Measurements from ENCODE around the gene STON2.

DNA sequence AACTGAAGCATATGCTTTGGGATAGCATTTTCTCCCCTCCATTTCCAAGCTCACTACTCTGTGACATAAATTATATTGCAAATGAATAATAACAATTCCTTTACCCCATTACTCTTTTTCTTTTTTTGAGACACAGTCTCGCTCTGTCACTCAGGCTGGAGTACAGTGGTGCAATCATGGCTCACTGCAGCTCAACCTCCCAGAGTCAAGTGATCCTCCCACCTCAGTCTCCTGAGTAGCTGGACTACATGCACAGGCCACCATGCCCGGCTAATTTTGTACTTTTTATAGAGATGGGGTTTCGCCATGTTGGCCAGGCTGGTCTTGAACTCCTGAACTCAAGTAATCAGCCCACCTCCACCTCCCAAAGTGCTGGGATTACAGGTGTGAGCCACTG lies 130.1 kb downstream of the STON2 start:
- TF ChIP-seq, protein P1, sequence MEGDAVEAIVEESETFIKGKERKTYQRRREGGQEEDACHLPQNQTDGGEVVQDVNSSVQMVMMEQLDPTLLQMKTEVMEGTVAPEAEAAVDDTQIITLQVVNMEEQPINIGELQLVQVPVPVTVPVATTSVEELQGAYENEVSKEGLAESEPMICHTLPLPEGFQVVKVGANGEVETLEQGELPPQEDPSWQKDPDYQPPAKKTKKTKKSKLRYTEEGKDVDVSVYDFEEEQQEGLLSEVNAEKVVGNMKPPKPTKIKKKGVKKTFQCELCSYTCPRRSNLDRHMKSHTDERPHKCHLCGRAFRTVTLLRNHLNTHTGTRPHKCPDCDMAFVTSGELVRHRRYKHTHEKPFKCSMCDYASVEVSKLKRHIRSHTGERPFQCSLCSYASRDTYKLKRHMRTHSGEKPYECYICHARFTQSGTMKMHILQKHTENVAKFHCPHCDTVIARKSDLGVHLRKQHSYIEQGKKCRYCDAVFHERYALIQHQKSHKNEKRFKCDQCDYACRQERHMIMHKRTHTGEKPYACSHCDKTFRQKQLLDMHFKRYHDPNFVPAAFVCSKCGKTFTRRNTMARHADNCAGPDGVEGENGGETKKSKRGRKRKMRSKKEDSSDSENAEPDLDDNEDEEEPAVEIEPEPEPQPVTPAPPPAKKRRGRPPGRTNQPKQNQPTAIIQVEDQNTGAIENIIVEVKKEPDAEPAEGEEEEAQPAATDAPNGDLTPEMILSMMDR (IDR thresholded peaks at IDR 0.05; ENCODE audit: insufficient read depth, low read length, poor library complexity, severe bottlenecking): no peak
- no peak for TF ChIP-seq EZH2phosphoT487 (conservative IDR thresholded peaks at IDR 0.05; ENCODE audit: low read length)
